H1 (cell line): ENCODE measurements around the gene FRMD3. TPM values are rescaled to one million over a fixed set of nuclear protein-coding genes. Genes with fewer than 3 reads are reported as not detected.

ENCODE experiments used
- JUN ChIP-seq: IDR thresholded peaks from 2 replicates; pipeline ENCODE4 v1.6.1; 2011; ENCODE audit warnings: low read depth, mild to moderate bottlenecking, improper control_type of control experiment, low read length
- RBBP5 ChIP-seq: IDR thresholded peaks from 2 replicates; pipeline ENCODE4 v1.7.1; 2012; ENCODE audit warnings: low read depth, mild to moderate bottlenecking, inconsistent platforms, low read length, moderate library complexity, borderline replicate concordance
- polyA plus RNA-seq, 7 experiments: library from polyadenylated mRNA; depleted of rRNA in 3 of 7; stranded (reverse) in 5 of 7; unstranded in 2 of 7; fragments of >200 nt in 5 of 7; fragments of 200-250 nt in 2 of 7; gene quantifications; 1 replicate in 5 of 7; 2 replicates in 1 of 7; 4 replicates in 1 of 7; pipeline versions ENCODE4 v1.2.1 to v1.2.3, GENCODE V29; 2011 to 2013; ENCODE audit warnings: missing spikeins in 2 of 7, mixed read lengths in 2 of 7
- total RNA-seq: library from RNA; stranded (reverse); fragmentation: NEBNext Ultra II Directional; extraction: Animal tissue kit (Norgen Biotek cat#: 25700); gene quantifications from 2 replicates; pipeline ENCODE4 v1.2.1, GENCODE V29; 2021

Gene FRMD3
- total and polyA plus RNA-seq, 2 of the 8 experiments (the other 6 are each of a cell fraction or from before 2014, with no cell fraction given): 0.15 to 1.4 TPM

- no peak for TF ChIP-seq JUN
- no peak for TF ChIP-seq RBBP5
- TF ChIP-seq, all 59 proteins: peak for 0
Measured at GRCh38 chr9:83242066-83242465, 296.1 kb downstream of the FRMD3 start (continued).
